ENCODE results near the gene METTL18.

DNA sequence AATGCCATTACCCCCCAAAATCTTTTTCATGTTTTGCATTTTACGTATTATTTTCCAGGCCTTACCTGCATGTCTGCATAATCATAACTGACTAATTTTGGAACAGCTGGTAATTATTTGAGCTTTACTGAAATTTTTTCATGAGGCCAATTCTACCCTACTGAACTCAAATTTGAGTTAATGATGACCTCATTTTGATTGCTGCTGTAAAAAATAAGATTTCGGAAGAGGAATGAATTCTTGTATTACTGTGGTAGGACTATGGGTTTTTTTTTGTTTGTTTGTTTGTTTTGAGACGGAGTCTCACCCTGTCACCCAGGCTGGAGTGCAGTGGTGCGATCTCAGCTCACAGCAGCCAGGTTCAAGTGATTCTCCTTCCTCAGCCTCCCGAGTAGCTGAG lies 2.6 kb upstream of the METTL18 start:
- TF ChIP-seq, protein P1, sequence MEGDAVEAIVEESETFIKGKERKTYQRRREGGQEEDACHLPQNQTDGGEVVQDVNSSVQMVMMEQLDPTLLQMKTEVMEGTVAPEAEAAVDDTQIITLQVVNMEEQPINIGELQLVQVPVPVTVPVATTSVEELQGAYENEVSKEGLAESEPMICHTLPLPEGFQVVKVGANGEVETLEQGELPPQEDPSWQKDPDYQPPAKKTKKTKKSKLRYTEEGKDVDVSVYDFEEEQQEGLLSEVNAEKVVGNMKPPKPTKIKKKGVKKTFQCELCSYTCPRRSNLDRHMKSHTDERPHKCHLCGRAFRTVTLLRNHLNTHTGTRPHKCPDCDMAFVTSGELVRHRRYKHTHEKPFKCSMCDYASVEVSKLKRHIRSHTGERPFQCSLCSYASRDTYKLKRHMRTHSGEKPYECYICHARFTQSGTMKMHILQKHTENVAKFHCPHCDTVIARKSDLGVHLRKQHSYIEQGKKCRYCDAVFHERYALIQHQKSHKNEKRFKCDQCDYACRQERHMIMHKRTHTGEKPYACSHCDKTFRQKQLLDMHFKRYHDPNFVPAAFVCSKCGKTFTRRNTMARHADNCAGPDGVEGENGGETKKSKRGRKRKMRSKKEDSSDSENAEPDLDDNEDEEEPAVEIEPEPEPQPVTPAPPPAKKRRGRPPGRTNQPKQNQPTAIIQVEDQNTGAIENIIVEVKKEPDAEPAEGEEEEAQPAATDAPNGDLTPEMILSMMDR (IDR thresholded peaks at IDR 0.05 in 4 of 5, conservative IDR thresholded peaks at IDR 0.05 in 1 of 5): no peak
- no peak for TF ChIP-seq POLR2A (IDR thresholded peaks at IDR 0.05)

Data from gastrocnemius medialis (tissue), 4 donors.